Activated CD8-positive, alpha-beta memory T cell treated with anti-CD3 and anti-CD28 coated beads for 48 hours (primary cell): ENCODE measurements around the gene SEC24D.
"Not testable (repeated sequence)": the region's sequence is repeated elsewhere in the genome, so short reads cannot be mapped to it uniquely, and the experiment has no call there.

Experiments used
- DNase-seq, 3 experiments: peaks; one replicate each; pipeline ENCODE4 v3.0.0-alpha.2; 2020; ENCODE audit warnings: low read depth in 2 of 3, low spot score in 2 of 3

Gene SEC24D

GRCh38 chr4:118814058-118814457, 21.9 kb downstream of the SEC24D start:
- DNase-seq = no peak

- DNase-seq = no peak
Measured at GRCh38 chr4:118813561-118813960, 22.4 kb downstream of the SEC24D start.

- no peak for DNase-seq
Measured at GRCh38 chr4:118811832-118812231, 24.1 kb downstream of the SEC24D start.

- no peak for DNase-seq
Measured at GRCh38 chr4:118810991-118811764, 24.7 kb downstream of the SEC24D start.

GRCh38 chr4:118807659-118808058, 28.3 kb downstream of the SEC24D start:
- DNase-seq = no peak

GRCh38 chr4:118803253-118803652, 32.7 kb downstream of the SEC24D start:
- DNase-seq = no peak

GRCh38 chr4:118801895-118802575, 33.9 kb downstream of the SEC24D start:
- DNase-seq = no peak

GRCh38 chr4:118799231-118799942, 36.5 kb downstream of the SEC24D start:
- no peak for DNase-seq

- no peak for DNase-seq
Measured at GRCh38 chr4:118798658-118799057, 37.3 kb downstream of the SEC24D start.

GRCh38 chr4:118797558-118798142, 38.3 kb downstream of the SEC24D start:
- DNase-seq = no peak

- DNase-seq = not testable (repeated sequence)
Measured at GRCh38 chr4:118791690-118792446, 44.1 kb downstream of the SEC24D start.

- DNase-seq = no peak
Measured at GRCh38 chr4:118790544-118790943, 45.4 kb downstream of the SEC24D start.

- DNase-seq = no peak
Measured at GRCh38 chr4:118788911-118789310, 47.0 kb downstream of the SEC24D start.

- no peak for DNase-seq
Measured at GRCh38 chr4:118787844-118788380, 48.0 kb downstream of the SEC24D start.

GRCh38 chr4:118784776-118785175, 51.1 kb downstream of the SEC24D start:
- DNase-seq = no peak

- DNase-seq = no peak
Measured at GRCh38 chr4:118783887-118784286, 52.0 kb downstream of the SEC24D start.

GRCh38 chr4:118782886-118783285, 53.0 kb downstream of the SEC24D start:
- DNase-seq = not testable (repeated sequence)

- not testable (repeated sequence) for DNase-seq
Measured at GRCh38 chr4:118777649-118778048, 58.3 kb downstream of the SEC24D start.

GRCh38 chr4:118776955-118777640, 58.8 kb downstream of the SEC24D start:
- DNase-seq = not testable (repeated sequence)
